Upper lobe of left lung (tissue), 4 donors: ENCODE data around the gene MYH13.

Experiments used
- EP300 ChIP-seq, 4 donors: sonication (generic); formaldehyde crosslinking; IDR thresholded peaks; one replicate each; pipeline ENCODE4 v1.5.1; 2017; ENCODE audit warnings: antibody characterized with exemption in 4 of 4, control low read depth in 2 of 4
- POLR2A ChIP-seq, 4 donors: fragments of 450-650 bp; IDR thresholded peaks; one replicate each; pipeline ENCODE4 v1.5.1; 2016 to 2017; ENCODE audit warnings: antibody characterized with exemption in 4 of 4, mild to moderate bottlenecking in 2 of 4
- TF ChIP-seq, protein P1 (sequence below), 6 experiments: fragments of 450-650 bp in 4 of 6; fragments of 200-600 bp in 2 of 6; sonication (generic) in 2 of 6; IDR thresholded peaks; one replicate each; pipeline ENCODE4 v1.5.1; 2016 to 2019; ENCODE audit warnings: antibody characterized with exemption in 6 of 6

GRCh38 chr17:10285896-10286295 is 86.9 kb downstream of the MYH13 start:
- TF ChIP-seq, protein P1, sequence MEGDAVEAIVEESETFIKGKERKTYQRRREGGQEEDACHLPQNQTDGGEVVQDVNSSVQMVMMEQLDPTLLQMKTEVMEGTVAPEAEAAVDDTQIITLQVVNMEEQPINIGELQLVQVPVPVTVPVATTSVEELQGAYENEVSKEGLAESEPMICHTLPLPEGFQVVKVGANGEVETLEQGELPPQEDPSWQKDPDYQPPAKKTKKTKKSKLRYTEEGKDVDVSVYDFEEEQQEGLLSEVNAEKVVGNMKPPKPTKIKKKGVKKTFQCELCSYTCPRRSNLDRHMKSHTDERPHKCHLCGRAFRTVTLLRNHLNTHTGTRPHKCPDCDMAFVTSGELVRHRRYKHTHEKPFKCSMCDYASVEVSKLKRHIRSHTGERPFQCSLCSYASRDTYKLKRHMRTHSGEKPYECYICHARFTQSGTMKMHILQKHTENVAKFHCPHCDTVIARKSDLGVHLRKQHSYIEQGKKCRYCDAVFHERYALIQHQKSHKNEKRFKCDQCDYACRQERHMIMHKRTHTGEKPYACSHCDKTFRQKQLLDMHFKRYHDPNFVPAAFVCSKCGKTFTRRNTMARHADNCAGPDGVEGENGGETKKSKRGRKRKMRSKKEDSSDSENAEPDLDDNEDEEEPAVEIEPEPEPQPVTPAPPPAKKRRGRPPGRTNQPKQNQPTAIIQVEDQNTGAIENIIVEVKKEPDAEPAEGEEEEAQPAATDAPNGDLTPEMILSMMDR (IDR thresholded peaks at IDR 0.05): no peak
- no peak for TF ChIP-seq POLR2A (IDR thresholded peaks at IDR 0.05)
- TF ChIP-seq EP300 (IDR thresholded peaks at IDR 0.05): no peak
